GM18499 (cell line): ENCODE measurements around the gene PRKACA.
"Not testable (repeated sequence)": the region's sequence is repeated elsewhere in the genome, so short reads cannot be mapped to it uniquely, and the experiment has no call there.

Source experiments
- ATAC-seq: cut with Tn5 transposase; IDR thresholded peaks from one replicate; pipeline ENCODE4 v1.9.1; 2021; ENCODE audit warnings: moderate number of reproducible peaks; ENCODE audit not compliant: insufficient read depth, unreplicated experiment

The PRKACA gene

GRCh38 chr19:14053500-14053899 is 64.1 kb downstream of the PRKACA start:
- no peak for ATAC-seq

- ATAC-seq: no peak
These were observed 64.5 kb downstream of the PRKACA start for GRCh38 chr19:14053032-14053431.

- no peak for ATAC-seq
These were observed 65.1 kb downstream of the PRKACA start for GRCh38 chr19:14052470-14052869.

GRCh38 chr19:14051980-14052379 is 65.6 kb downstream of the PRKACA start:
- no peak for ATAC-seq

DNA sequence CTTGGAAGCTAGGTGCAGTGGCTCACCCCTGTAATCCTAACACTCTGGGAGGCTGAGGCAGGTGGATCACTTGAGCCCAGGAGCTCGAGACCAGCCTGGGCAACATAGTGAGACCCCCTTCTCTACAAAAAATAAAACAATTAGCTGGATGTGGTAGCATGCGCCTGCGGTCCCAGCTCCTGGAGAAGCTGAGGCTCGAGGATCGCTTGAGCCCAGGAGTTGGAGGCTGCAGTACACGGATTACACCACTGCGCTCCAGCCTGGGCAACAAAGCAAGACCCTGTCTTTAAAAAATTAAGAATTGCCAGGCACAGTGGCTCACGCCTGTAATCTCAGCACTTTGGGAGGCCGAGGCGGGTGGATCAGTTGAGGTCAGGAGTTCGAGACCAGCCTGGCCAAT is 66.6 kb downstream of the PRKACA start:
- not testable (repeated sequence) for ATAC-seq

DNA sequence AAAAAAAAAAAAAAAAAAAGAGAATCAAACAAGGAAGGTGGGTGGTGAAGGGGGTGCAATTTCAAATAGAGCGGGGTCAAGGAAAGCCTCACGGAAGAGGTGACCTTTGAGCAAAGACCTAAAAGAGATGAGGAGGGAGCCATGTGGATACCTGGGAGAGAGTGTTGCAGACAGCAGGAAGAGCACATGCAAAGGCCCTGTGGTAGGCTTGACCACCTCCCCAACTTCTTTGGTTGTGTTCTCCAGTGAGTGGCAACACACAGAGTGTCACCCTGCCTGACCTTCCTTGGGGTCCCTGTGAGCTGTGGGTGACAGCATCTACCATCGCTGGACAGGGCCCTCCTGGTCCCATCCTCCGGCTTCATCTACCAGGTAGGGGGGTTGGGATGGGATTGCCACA is 67.0 kb downstream of the PRKACA start:
- ATAC-seq: no peak

- ATAC-seq: no peak
These were observed 69.0 kb downstream of the PRKACA start for GRCh38 chr19:14048443-14049153.

GRCh38 chr19:14047866-14048265 is 69.7 kb downstream of the PRKACA start:
- ATAC-seq: not testable (repeated sequence)

DNA sequence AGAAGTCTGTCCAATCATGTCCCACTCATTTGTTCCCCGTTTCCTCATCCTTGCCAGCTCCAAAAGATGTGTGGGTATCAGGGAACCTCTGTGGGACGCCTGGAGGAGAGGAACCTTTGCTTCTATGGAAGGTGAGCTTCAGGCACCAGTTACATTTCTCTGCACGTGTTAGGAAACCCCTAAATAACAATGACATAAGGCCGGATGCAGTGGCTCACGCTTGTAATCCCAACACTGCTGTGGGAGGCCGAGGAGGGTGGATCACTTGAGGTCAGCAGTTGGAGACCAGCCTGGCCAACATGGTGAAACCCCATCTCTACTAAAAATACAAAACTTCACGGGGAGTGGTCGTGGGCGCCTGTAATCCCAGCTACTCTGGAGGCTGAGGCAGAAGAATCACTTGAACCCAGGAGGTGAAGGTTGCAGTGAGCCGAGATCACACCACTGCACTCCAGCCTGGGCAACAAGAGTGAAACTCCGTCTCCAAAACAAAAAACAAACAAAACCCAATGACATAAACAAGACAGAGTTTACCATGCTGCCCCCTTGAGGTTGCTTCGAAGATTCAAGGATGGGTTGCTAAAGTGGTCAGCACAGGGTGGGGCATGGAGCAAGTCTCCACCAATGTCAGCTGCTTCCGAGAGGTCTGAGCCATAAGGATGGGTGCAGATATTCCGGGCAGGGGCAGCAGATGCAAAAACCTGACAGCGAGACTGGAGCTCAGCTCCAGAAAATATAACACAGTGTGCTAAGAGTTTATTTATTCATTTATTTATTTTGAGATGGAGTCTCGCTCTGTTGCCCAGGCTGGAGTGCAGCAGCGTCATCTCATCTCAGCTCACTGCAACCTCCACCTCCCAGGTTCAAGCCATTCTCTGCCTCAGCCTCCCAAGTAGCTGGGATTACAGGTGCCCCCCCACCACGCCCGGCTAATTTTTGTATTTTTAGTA is 74.6 kb downstream of the PRKACA start:
- peak; percentile 64 for ATAC-seq
